Left hindlimb (tissue), 1 donor: ENCODE results near the gene SOHLH1.

Experiments used
- DNase-seq: peaks from one replicate; pipeline ENCODE4 v3.0.0-alpha.2; 2018

Gene SOHLH1

GRCh38 chr9:135699440-135699839 lies at the start of gene SOHLH1:
Gene SOHLH1, minus strand, starts transcription at chr9:135699481. Its CDS starts 14 bp downstream, at chr9:135699467.
- no peak for DNase-seq

GRCh38 chr9:135748676-135749075 lies 49.4 kb upstream of the SOHLH1 start:
- no peak for DNase-seq

GRCh38 chr9:135747311-135747710 lies 48.0 kb upstream of the SOHLH1 start:
- DNase-seq = no peak

- DNase-seq = no peak
Measured at GRCh38 chr9:135746565-135746964, 47.3 kb upstream of the SOHLH1 start.

GRCh38 chr9:135745686-135746324 lies 46.5 kb upstream of the SOHLH1 start:
- no peak for DNase-seq

GRCh38 chr9:135745189-135745588 lies 45.9 kb upstream of the SOHLH1 start:
- DNase-seq = no peak

- DNase-seq = no peak
Measured at GRCh38 chr9:135744333-135745070, 45.2 kb upstream of the SOHLH1 start.

GRCh38 chr9:135743546-135744332 lies 44.5 kb upstream of the SOHLH1 start:
- no peak for DNase-seq

- no peak for DNase-seq
Measured at GRCh38 chr9:135743021-135743420, 43.7 kb upstream of the SOHLH1 start.

GRCh38 chr9:135741276-135742219 lies 42.3 kb upstream of the SOHLH1 start:
- no peak for DNase-seq

- no peak for DNase-seq
Measured at GRCh38 chr9:135739271-135740220, 40.3 kb upstream of the SOHLH1 start.

GRCh38 chr9:135737840-135738521 lies 38.7 kb upstream of the SOHLH1 start:
- no peak for DNase-seq

- DNase-seq = no peak
Measured at GRCh38 chr9:135736979-135737839, 37.9 kb upstream of the SOHLH1 start.

- no peak for DNase-seq
Measured at GRCh38 chr9:135736272-135736978, 37.1 kb upstream of the SOHLH1 start.

GRCh38 chr9:135734616-135735144 lies 35.4 kb upstream of the SOHLH1 start:
- DNase-seq = no peak

GRCh38 chr9:135732569-135733257 lies 33.4 kb upstream of the SOHLH1 start:
- DNase-seq = no peak

GRCh38 chr9:135731454-135731853 lies 32.2 kb upstream of the SOHLH1 start:
- no peak for DNase-seq

GRCh38 chr9:135729480-135729879 lies 30.2 kb upstream of the SOHLH1 start:
- DNase-seq = no peak
